SH-SY5Y (cell line): ENCODE results near the gene MLXIP.

Source experiments
- GATA2 ChIP-seq: IDR thresholded peaks from 2 replicates; pipeline ENCODE4 v1.6.1; 2011; ENCODE audit warnings: mild to moderate bottlenecking, low read depth, low read length
- GATA3 ChIP-seq: IDR thresholded peaks from 2 replicates; pipeline ENCODE4 v1.6.1; 2011; ENCODE audit warnings: low read depth, mild to moderate bottlenecking, low read length, moderate library complexity

- TF ChIP-seq GATA2 (no peak), GATA3 (no peak)
Observed at GRCh38 chr12:122141911-122142725, 63.6 kb downstream of the MLXIP start.
